Thyroid gland (tissue), 4 donors: ENCODE data around the gene HEXD. TPM values are rescaled to one million over a fixed set of nuclear protein-coding genes. Genes with fewer than 3 reads are reported as not detected.

Experiments
- DNase-seq, 2 donors: peaks; one replicate each; pipeline ENCODE4 v3.0.0-alpha.2; 2019
- H3K27ac ChIP-seq, 3 donors: fragments of 200-600 bp; sonication (generic); 1 replicate in 2 of 3; 2 replicates in 1 of 3; pipeline ENCODE4 v1.5.1; 2016 to 2019; ENCODE audit warnings: mild to moderate bottlenecking in 1 of 3, moderate library complexity in 1 of 3
- H3K27me3 ChIP-seq: fragments of 200-600 bp; sonication (generic); one replicate; pipeline ENCODE4 v1.5.1; 2019
- H3K36me3 ChIP-seq, 2 donors: fragments of 200-600 bp; sonication (generic); one replicate each; pipeline ENCODE4 v1.5.1; 2016 to 2019
- H3K4me1 ChIP-seq, 2 donors: fragments of 200-600 bp; sonication (generic); one replicate each; pipeline ENCODE4 v1.5.1; 2017 to 2019
- H3K4me3 ChIP-seq, 3 donors: fragments of 200-600 bp; sonication (generic); replicated peaks in 1 of 3; 1 replicate in 2 of 3; 2 replicates in 1 of 3; pipeline ENCODE4 v1.5.1; 2016; ENCODE audit warnings: mild to moderate bottlenecking in 1 of 3
- H3K9me3 ChIP-seq: fragments of 200-600 bp; sonication (generic); one replicate; pipeline ENCODE4 v1.5.1; 2017
- CTCF ChIP-seq, 6 experiments: fragments of 200-600 bp in 3 of 6; fragments of 450-650 bp in 3 of 6; sonication (generic) in 3 of 6; IDR thresholded peaks; one replicate each; pipeline ENCODE4 v1.5.1; 2016 to 2019; ENCODE audit warnings: antibody characterized with exemption in 6 of 6, mild to moderate bottlenecking in 2 of 6, inconsistent platforms in 1 of 6, moderate library complexity in 1 of 6
- POLR2A ChIP-seq, 2 donors: fragments of 450-650 bp; IDR thresholded peaks; one replicate each; pipeline ENCODE4 v1.6.1; 2017; ENCODE audit warnings: antibody characterized with exemption in 2 of 2, mild to moderate bottlenecking in 2 of 2, moderate library complexity in 1 of 2
- WGBS, 2 donors: methylation state at CpG; one replicate each; pipeline ENCODE4 v1.1.5; 2017; 5-methylcytosine and 5-hydroxymethylcytosine counted together
- intact Hi-C: fragments of 100-400 bp; cut with DNase I; formaldehyde crosslinking; loops from one replicate; pipeline ENCODE4 v1.15.1; 2023
- total RNA-seq, 4 donors: library from RNA; depleted of rRNA; stranded (reverse); fragments of >200 nt; gene quantifications; one replicate each; pipeline ENCODE4 v1.2.3, GENCODE V29; 2016

Gene HEXD
- total RNA-seq, 4 donors from 2014 or later, result 33.2 to 72.7 (median 40.9) TPM

- intact Hi-C loops, result no loop called here
- WGBS, 2 donors, result 93 to 96% methylated on average over 13 to 14 of the region's 14 CpGs
Observed at GRCh38 chr17:82406131-82406671, 11.9 kb upstream of the HEXD start.

GRCh38 chr17:82407255-82407654 is 10.9 kb upstream of the HEXD start:
- Histone ChIP-seq H3K27me3 (no peaks in the 10 kb centered on the region), H3K4me3 (no peak overlapping the region), H3K27ac (no peak overlapping the region), H3K36me3 (peaks cover 0 to 7% of the 10 kb centered on the region in 2 donors), H3K4me1 (peaks cover 0 to 6% of the 10 kb centered on the region in 2 donors), H3K9me3 (no peaks in the 10 kb centered on the region)
- intact Hi-C loops, result no loop called here
- no peak for DNase-seq
- WGBS, 2 donors, result 90 to 92% methylated on average over 13 of the region's 13 CpGs
- TF ChIP-seq POLR2A (IDR thresholded peaks at IDR 0.05) (no peak), CTCF (IDR thresholded peaks at IDR 0.05) (no peak)

More at GRCh38 chr17:82406131-82406671, 11.9 kb upstream of the HEXD start:
- TF ChIP-seq POLR2A (IDR thresholded peaks at IDR 0.05), result no peak
- no peak for DNase-seq
- no peaks in the 10 kb centered on the region for H3K9me3 ChIP-seq
- peaks cover 0 to 7% of the 10 kb centered on the region in 2 donors for H3K36me3 ChIP-seq
- H3K4me1 ChIP-seq, result no peaks in the 10 kb centered on the region
- no peak overlapping the region for H3K27ac ChIP-seq
- no peaks in the 10 kb centered on the region for H3K27me3 ChIP-seq
- H3K4me3 ChIP-seq, result no peak overlapping the region

GRCh38 chr17:82408288-82408937 is 9.7 kb upstream of the HEXD start:
- Histone ChIP-seq H3K4me1 (peaks cover 0 to 6% of the 10 kb centered on the region in 2 donors), H3K4me3 (no peak overlapping the region), H3K36me3 (peaks cover 0 to 5% of the 10 kb centered on the region in 2 donors), H3K9me3 (no peaks in the 10 kb centered on the region), H3K27me3 (no peaks in the 10 kb centered on the region), H3K27ac (no peak overlapping the region)
- 81 to 87% methylated on average over 14 to 15 of the region's 15 CpGs for WGBS, 2 donors
- TF ChIP-seq POLR2A (IDR thresholded peaks at IDR 0.05), result no peak
- no peak for DNase-seq
- intact Hi-C loops, result no loop called here

- H3K27me3 ChIP-seq, result no peaks in the 10 kb centered on the region
- no peaks in the 10 kb centered on the region for H3K9me3 ChIP-seq
- TF ChIP-seq CTCF (IDR thresholded peaks at IDR 0.05) (no peak), POLR2A (IDR thresholded peaks at IDR 0.05) (no peak)
- H3K4me3 ChIP-seq, result no peak overlapping the region
- no peaks in the 10 kb centered on the region for H3K36me3 ChIP-seq
- 91 to 97% methylated on average over 20 to 21 of the region's 21 CpGs for WGBS, 2 donors
- intact Hi-C loops, result no loop called here
- H3K4me1 ChIP-seq, result peaks cover 0 to 6% of the 10 kb centered on the region in 2 donors
- no peak for DNase-seq
- H3K27ac ChIP-seq, result no peak overlapping the region
Observed at GRCh38 chr17:82408938-82409318, 9.2 kb upstream of the HEXD start.

GRCh38 chr17:82410014-82410716 is 8.0 kb upstream of the HEXD start:
- Histone ChIP-seq H3K36me3 (no peaks in the 10 kb centered on the region), H3K9me3 (no peaks in the 10 kb centered on the region), H3K27ac (no peak overlapping the region), H3K4me1 (peaks cover 4 to 6% of the 10 kb centered on the region in 2 donors), H3K4me3 (no peak overlapping the region), H3K27me3 (no peaks in the 10 kb centered on the region)
- WGBS, 2 donors, result 77 to 89% methylated on average over 10 to 14 of the region's 14 CpGs
- DNase-seq, result no peak
- TF ChIP-seq POLR2A (IDR thresholded peaks at IDR 0.05) (no peak), CTCF (IDR thresholded peaks at IDR 0.05) (no peak)
- intact Hi-C loops, result loop anchor here (10.0 kb wide), 1 partner anchor 85 kb away; no protein-coding TSS in a partner anchor
